ENCODE data around the gene RPA1. TPM values are rescaled to one million over a fixed set of nuclear protein-coding genes. Genes with fewer than 3 reads are reported as not detected.

Gene RPA1
- total RNA-seq (2021) (158 to 177 TPM (median 163 TPM) in 3 replicates), Bru-seq, nascent RNA (percentile 70 among the genes with signal in this experiment)
- long read RNA-seq, experiment 1, full-length matches to known transcripts = 620 of 711 reads
- long read RNA-seq, experiment 1, partial matches to known transcripts = 32 of 711 reads
- long read RNA-seq, experiment 1, other reads (novel, unspliced or antisense) = 59 of 711 reads
- long read RNA-seq, experiment 2, full-length matches to known transcripts = 74 of 160 reads
- long read RNA-seq, experiment 2, partial matches to known transcripts = 50 of 160 reads
- long read RNA-seq, experiment 2, other reads (novel, unspliced or antisense) = 36 of 160 reads
- long read RNA-seq, experiment 3, full-length matches to known transcripts = 93 of 138 reads
- long read RNA-seq, experiment 3, partial matches to known transcripts = 28 of 138 reads
- long read RNA-seq, experiment 3, other reads (novel, unspliced or antisense) = 17 of 138 reads

DNA sequence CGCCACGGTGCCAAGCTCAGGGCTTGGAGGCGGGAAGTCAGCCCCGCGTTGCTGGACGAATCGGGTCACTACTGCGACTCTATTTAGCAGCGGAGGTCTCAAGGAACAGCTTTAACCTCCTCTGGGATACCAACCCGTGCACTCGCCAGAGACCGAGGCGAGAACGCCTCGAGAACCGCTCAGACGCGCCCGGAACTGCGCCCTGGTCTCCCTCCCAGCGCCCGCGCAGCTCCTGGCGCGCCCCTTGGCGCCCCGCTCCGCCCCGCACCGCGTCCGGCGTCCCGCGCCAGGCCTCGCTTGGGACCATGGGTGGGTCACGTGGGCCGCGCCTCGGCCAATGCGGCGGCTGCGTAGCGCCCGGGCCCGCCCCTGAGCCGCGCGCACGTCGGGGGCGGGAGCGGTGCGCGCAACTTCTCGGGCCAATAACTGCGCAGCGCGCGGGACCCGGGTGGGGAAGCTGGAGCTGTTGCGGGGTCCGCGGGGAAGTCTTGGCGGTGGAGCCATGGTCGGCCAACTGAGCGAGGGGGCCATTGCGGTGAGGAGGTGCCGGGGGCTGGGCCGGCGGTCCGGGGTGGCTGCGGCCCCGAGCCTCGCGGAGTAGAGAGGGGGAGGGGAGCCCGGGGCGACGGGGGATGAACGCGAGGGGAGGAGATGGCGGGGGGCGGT is at the start of gene RPA1, which contains the start of gene SMYD4:
Gene RPA1 (plus strand): TSS at position 414 of the 666 bp plus-strand sequence. CDS start 89 bp downstream, at position 503.
Gene SMYD4 (minus strand): TSS at position 311 of the 666 bp plus-strand sequence. CDS start 1,908 bp downstream, outside the sequence.
- Mint-ChIP-seq H3K36me3 (peaks cover 27% of the 10 kb centered on the region), H3K4me3 (peak within 1 kb of the TSS; percentile 92), H3K4me1 (peaks cover 10% of the 10 kb centered on the region), H3K27ac (peak within 1 kb of the TSS; percentile 57), H3K9me3 (no peaks in the 10 kb centered on the region), H3K27me3 (ENCODE audit: low read depth) (no peaks in the 10 kb centered on the region)
- ChIA-PET POLR2A (interaction anchor here (0.6 to 0.8 kb wide), 3 partner anchors 15 to 112 kb away, joined by 3 to 4 read pairs (median 3); no protein-coding TSS in a partner anchor), CTCF (interaction anchor here (0.6 to 1.6 kb wide), 10 partner anchors 10 to 252 kb away, joined by 3 to 6 read pairs (median 4); partner anchors contain the start of gene SERPINF1)
- ATAC-seq = peak; percentile 98
- peak; percentile 85 for DNase-seq (ENCODE audit: low spot score)
- TF ChIP-seq, protein P1, sequence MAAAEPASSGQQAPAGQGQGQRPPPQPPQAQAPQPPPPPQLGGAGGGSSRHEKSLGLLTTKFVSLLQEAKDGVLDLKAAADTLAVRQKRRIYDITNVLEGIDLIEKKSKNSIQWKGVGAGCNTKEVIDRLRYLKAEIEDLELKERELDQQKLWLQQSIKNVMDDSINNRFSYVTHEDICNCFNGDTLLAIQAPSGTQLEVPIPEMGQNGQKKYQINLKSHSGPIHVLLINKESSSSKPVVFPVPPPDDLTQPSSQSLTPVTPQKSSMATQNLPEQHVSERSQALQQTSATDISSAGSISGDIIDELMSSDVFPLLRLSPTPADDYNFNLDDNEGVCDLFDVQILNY (CRISPR knock-in tag; IDR thresholded peaks at IDR 0.05) = peak; percentile 99
- TF ChIP-seq, protein P2, sequence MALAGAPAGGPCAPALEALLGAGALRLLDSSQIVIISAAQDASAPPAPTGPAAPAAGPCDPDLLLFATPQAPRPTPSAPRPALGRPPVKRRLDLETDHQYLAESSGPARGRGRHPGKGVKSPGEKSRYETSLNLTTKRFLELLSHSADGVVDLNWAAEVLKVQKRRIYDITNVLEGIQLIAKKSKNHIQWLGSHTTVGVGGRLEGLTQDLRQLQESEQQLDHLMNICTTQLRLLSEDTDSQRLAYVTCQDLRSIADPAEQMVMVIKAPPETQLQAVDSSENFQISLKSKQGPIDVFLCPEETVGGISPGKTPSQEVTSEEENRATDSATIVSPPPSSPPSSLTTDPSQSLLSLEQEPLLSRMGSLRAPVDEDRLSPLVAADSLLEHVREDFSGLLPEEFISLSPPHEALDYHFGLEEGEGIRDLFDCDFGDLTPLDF (CRISPR knock-in tag; IDR thresholded peaks at IDR 0.05) = 0 out of 2 replicates have a peak, but pooled peaks have one; percentile 20
- no peak for TF ChIP-seq EMX1 (CRISPR knock-in tag; IDR thresholded peaks at IDR 0.05)
- no peak for TF ChIP-seq ZNF416 (CRISPR knock-in tag; IDR thresholded peaks at IDR 0.05)
- peak; percentile 27; the same call in 1 of the 2 replicates for TF ChIP-seq ZNF317 (CRISPR knock-in tag; IDR thresholded peaks at IDR 0.05; ENCODE audit: borderline replicate concordance, low read depth)
- peak; percentile 84 for TF ChIP-seq NFYB (CRISPR knock-in tag; conservative IDR thresholded peaks at IDR 0.05; ENCODE audit: low read depth)
- TF ChIP-seq SP1 (CRISPR knock-in tag; conservative IDR thresholded peaks at IDR 0.05) = peak; percentile 98
- no peak for TF ChIP-seq TP53 (CRISPR knock-in tag; IDR thresholded peaks at IDR 0.05)
- no peak for TF ChIP-seq GTF2I (CRISPR knock-in tag; conservative IDR thresholded peaks at IDR 0.05)
- TF ChIP-seq ZNF219 (CRISPR knock-in tag; IDR thresholded peaks at IDR 0.05; ENCODE audit: borderline replicate concordance) = no peak
- no peak for TF ChIP-seq OVOL2 (CRISPR knock-in tag; IDR thresholded peaks at IDR 0.05; ENCODE audit: borderline replicate concordance)
- TF ChIP-seq TCF7 (CRISPR knock-in tag; IDR thresholded peaks at IDR 0.05; ENCODE audit: low read depth) = no peak
- peak; percentile 86 for TF ChIP-seq FOXK1 (CRISPR knock-in tag; IDR thresholded peaks at IDR 0.05)
- TF ChIP-seq KAT7 (CRISPR knock-in tag; IDR thresholded peaks at IDR 0.05; ENCODE audit: borderline replicate concordance) = no peak
- TF ChIP-seq, protein P3, sequence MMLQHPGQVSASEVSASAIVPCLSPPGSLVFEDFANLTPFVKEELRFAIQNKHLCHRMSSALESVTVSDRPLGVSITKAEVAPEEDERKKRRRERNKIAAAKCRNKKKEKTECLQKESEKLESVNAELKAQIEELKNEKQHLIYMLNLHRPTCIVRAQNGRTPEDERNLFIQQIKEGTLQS (CRISPR knock-in tag; conservative IDR thresholded peaks at IDR 0.05) = no peak
- TF ChIP-seq, protein P4, sequence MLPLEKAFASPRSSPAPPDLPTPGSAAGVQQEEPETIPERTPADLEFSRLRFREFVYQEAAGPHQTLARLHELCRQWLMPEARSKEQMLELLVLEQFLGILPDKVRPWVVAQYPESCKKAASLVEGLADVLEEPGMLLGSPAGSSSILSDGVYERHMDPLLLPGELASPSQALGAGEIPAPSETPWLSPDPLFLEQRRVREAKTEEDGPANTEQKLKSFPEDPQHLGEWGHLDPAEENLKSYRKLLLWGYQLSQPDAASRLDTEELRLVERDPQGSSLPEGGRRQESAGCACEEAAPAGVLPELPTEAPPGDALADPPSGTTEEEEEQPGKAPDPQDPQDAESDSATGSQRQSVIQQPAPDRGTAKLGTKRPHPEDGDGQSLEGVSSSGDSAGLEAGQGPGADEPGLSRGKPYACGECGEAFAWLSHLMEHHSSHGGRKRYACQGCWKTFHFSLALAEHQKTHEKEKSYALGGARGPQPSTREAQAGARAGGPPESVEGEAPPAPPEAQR (CRISPR knock-in tag; IDR thresholded peaks at IDR 0.05) = no peak
- TF ChIP-seq, protein P5, sequence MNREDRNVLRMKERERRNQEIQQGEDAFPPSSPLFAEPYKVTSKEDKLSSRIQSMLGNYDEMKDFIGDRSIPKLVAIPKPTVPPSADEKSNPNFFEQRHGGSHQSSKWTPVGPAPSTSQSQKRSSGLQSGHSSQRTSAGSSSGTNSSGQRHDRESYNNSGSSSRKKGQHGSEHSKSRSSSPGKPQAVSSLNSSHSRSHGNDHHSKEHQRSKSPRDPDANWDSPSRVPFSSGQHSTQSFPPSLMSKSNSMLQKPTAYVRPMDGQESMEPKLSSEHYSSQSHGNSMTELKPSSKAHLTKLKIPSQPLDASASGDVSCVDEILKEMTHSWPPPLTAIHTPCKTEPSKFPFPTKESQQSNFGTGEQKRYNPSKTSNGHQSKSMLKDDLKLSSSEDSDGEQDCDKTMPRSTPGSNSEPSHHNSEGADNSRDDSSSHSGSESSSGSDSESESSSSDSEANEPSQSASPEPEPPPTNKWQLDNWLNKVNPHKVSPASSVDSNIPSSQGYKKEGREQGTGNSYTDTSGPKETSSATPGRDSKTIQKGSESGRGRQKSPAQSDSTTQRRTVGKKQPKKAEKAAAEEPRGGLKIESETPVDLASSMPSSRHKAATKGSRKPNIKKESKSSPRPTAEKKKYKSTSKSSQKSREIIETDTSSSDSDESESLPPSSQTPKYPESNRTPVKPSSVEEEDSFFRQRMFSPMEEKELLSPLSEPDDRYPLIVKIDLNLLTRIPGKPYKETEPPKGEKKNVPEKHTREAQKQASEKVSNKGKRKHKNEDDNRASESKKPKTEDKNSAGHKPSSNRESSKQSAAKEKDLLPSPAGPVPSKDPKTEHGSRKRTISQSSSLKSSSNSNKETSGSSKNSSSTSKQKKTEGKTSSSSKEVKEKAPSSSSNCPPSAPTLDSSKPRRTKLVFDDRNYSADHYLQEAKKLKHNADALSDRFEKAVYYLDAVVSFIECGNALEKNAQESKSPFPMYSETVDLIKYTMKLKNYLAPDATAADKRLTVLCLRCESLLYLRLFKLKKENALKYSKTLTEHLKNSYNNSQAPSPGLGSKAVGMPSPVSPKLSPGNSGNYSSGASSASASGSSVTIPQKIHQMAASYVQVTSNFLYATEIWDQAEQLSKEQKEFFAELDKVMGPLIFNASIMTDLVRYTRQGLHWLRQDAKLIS (CRISPR knock-in tag; IDR thresholded peaks at IDR 0.05; ENCODE audit: borderline replicate concordance) = no peak
- TF ChIP-seq FOXJ3 (CRISPR knock-in tag; IDR thresholded peaks at IDR 0.05; ENCODE audit: borderline replicate concordance) = no peak
- TF ChIP-seq, protein P6, sequence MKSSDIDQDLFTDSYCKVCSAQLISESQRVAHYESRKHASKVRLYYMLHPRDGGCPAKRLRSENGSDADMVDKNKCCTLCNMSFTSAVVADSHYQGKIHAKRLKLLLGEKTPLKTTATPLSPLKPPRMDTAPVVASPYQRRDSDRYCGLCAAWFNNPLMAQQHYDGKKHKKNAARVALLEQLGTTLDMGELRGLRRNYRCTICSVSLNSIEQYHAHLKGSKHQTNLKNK (CRISPR knock-in tag; IDR thresholded peaks at IDR 0.05) = no peak
- peak; percentile 27; the same call in 1 of the 2 replicates for TF ChIP-seq RELA (CRISPR knock-in tag; IDR thresholded peaks at IDR 0.05; ENCODE audit: borderline replicate concordance)
- TF ChIP-seq NFE2L1 (CRISPR knock-in tag; IDR thresholded peaks at IDR 0.05) = peak; percentile 16; the same call in 1 of the 2 replicates
- TF ChIP-seq, protein P7, sequence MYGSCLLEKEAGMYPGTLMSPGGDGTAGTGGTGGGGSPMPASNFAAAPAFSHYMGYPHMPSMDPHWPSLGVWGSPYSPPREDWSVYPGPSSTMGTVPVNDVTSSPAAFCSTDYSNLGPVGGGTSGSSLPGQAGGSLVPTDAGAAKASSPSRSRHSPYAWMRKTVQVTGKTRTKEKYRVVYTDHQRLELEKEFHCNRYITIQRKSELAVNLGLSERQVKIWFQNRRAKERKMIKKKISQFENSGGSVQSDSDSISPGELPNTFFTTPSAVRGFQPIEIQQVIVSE (CRISPR knock-in tag; IDR thresholded peaks at IDR 0.05; ENCODE audit: borderline replicate concordance) = no peak
- peak; percentile 64; the same call in 1 of the 2 replicates for TF ChIP-seq TEAD1 (CRISPR knock-in tag; IDR thresholded peaks at IDR 0.05)
- TF ChIP-seq ZBTB21 (CRISPR knock-in tag; IDR thresholded peaks at IDR 0.05; ENCODE audit: borderline replicate concordance) = 0 out of 2 replicates have a peak, but pooled peaks have one; percentile 36
- no peak for TF ChIP-seq NR1H2 (CRISPR knock-in tag; IDR thresholded peaks at IDR 0.05)

All from WTC11 (cell line).